HEK293T (cell line): ENCODE results near the gene NEDD9.

Experiments
- CTCF ChIA-PET: fragments of 350-600 bp; formaldehyde crosslinking; extraction: SDS; loops from one replicate; lab custom pipeline; 2021; ENCODE audit warnings: antibody characterized with exemption, inconsistent platforms; lab: Yijun Ruan, JAX
- POLR2A ChIA-PET: fragments of 350-600 bp; formaldehyde crosslinking; extraction: SDS; loops from one replicate; lab custom pipeline; 2020; ENCODE audit warnings: antibody characterized with exemption, inconsistent platforms; lab: Yijun Ruan, JAX
- DNase-seq: peaks from one replicate; pipeline ENCODE4 v3.0.0; 2012; ENCODE audit warnings: mixed read lengths; ENCODE audit errors: extremely low spot score
- ARNT ChIP-seq: fragments of 450-650 bp; IDR thresholded peaks from 2 replicates; pipeline ENCODE4 v1.6.1; 2017; ENCODE audit warnings: mild to moderate bottlenecking
- BHLHE40 ChIP-seq: fragments of 450-650 bp; IDR thresholded peaks from 2 replicates; pipeline ENCODE4 v1.6.1; 2016; ENCODE audit warnings: mild to moderate bottlenecking, moderate library complexity, borderline replicate concordance
- CTBP1 ChIP-seq: fragments of 450-650 bp; IDR thresholded peaks from 2 replicates; pipeline ENCODE4 v1.6.1; 2016; ENCODE audit warnings: borderline replicate concordance
- ELF4 ChIP-seq: fragments of 450-650 bp; IDR thresholded peaks from 2 replicates; pipeline ENCODE4 v1.6.1; 2017; ENCODE audit warnings: antibody characterized with exemption
- FOXA1 ChIP-seq: fragments of 450-650 bp; IDR thresholded peaks from 2 replicates; pipeline ENCODE4 v1.6.1; 2016; ENCODE audit warnings: mild to moderate bottlenecking
- FOXK2 ChIP-seq: fragments of 450-650 bp; IDR thresholded peaks from 2 replicates; pipeline ENCODE4 v1.6.1; 2016; ENCODE audit warnings: mild to moderate bottlenecking
- FOXM1 ChIP-seq: fragments of 450-650 bp; IDR thresholded peaks from 2 replicates; pipeline ENCODE4 v1.6.1; 2017; ENCODE audit warnings: mild to moderate bottlenecking, borderline replicate concordance
- HDGF ChIP-seq: fragments of 450-650 bp; IDR thresholded peaks from 2 replicates; pipeline ENCODE4 v1.6.1; 2017; ENCODE audit warnings: antibody characterized with exemption, borderline replicate concordance
- L3MBTL2 ChIP-seq: fragments of 450-650 bp; conservative IDR thresholded peaks from 2 replicates; pipeline ENCODE4 v1.6.1; 2016; ENCODE audit warnings: mild to moderate bottlenecking
- LEF1 ChIP-seq: fragments of 450-650 bp; IDR thresholded peaks from 2 replicates; pipeline ENCODE4 v1.6.1; 2017; ENCODE audit warnings: mild to moderate bottlenecking, borderline replicate concordance
- NFRKB ChIP-seq: fragments of 450-650 bp; IDR thresholded peaks from 2 replicates; pipeline ENCODE4 v1.6.1; 2016; ENCODE audit warnings: mild to moderate bottlenecking, moderate library complexity
- SP1 ChIP-seq: fragments of 450-650 bp; IDR thresholded peaks from 2 replicates; pipeline ENCODE4 v1.6.1; 2017
- SUZ12 ChIP-seq: fragments of 450-650 bp; IDR thresholded peaks from 2 replicates; pipeline ENCODE4 v1.6.1; 2016; ENCODE audit warnings: mild to moderate bottlenecking
- TARDBP ChIP-seq: fragments of 450-650 bp; IDR thresholded peaks from 2 replicates; pipeline ENCODE4 v1.6.1; 2016
- ZNF384 ChIP-seq: fragments of 450-650 bp; IDR thresholded peaks from 2 replicates; pipeline ENCODE4 v1.6.1; 2016
- TF ChIP-seq, protein P1 (sequence below): fragments of 450-650 bp; IDR thresholded peaks from 2 replicates; pipeline ENCODE4 v1.6.1; 2016

The NEDD9 gene

GRCh38 chr6:11223286-11223864 lies 9.1 kb downstream of the NEDD9 start:
- ChIA-PET POLR2A (no interaction called here), CTCF (interaction anchor here (0.6 kb wide), 1 partner anchor 19 kb away, joined by 4 read pairs; no protein-coding TSS in a partner anchor)
- no peak for DNase-seq
- TF ChIP-seq, protein P1, sequence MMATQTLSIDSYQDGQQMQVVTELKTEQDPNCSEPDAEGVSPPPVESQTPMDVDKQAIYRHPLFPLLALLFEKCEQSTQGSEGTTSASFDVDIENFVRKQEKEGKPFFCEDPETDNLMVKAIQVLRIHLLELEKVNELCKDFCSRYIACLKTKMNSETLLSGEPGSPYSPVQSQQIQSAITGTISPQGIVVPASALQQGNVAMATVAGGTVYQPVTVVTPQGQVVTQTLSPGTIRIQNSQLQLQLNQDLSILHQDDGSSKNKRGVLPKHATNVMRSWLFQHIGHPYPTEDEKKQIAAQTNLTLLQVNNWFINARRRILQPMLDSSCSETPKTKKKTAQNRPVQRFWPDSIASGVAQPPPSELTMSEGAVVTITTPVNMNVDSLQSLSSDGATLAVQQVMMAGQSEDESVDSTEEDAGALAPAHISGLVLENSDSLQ = no peak
- TF ChIP-seq ELF4 (no peak), ZNF384 (no peak), FOXK2 (no peak), TARDBP (no peak), BHLHE40 (no peak), HDGF (no peak), L3MBTL2 (no peak), SP1 (no peak)

DNA sequence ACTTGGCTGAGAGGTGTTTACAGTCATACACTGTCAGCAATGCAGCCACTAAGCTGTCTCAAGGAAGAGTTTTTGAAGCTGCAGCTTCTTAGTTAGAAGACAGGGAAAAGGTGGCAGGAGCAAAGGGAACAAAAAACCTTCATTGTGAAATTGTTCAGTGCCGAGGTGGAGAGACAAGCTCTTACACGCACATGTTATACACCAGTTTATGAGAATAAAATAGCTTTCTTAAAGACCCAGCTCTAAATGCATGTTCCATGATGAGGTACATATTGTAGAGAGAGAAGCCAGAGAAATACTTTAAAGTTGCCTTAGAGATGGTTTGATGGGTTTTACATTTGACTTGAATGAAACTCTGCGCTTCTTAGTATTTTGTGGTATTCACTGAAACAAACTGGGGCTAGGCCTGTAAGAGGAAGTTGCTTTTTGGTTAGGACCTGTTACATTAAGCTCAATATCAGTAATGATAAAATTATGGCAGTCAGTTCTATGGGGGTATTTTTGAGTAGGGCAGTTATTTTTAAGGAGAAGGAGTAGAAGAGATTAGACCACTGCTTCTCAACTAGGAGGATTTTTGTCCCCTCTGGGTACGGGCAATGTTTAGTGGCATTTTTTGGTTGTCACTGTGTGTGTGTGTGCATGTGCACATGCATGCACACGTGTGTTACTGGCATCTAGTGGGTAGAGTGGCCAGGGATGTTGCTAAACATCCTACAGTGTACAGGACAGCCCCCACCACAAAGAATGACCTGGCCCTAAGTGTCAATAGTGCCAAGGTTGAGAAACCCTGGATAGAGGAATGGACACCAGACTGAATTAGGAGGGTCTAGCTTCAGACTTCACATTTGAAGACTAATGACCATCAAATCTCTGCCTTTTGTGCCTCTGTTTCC lies 9.8 kb downstream of the NEDD9 start:
- TF ChIP-seq FOXA1 = no peak
- no peak for TF ChIP-seq ELF4
- TF ChIP-seq SUZ12 = no peak
- no peak for TF ChIP-seq FOXM1
- TF ChIP-seq FOXK2 = no peak
- no peak for TF ChIP-seq HDGF
- TF ChIP-seq BHLHE40 = no peak
- TF ChIP-seq LEF1 = no peak
- TF ChIP-seq SP1 = no peak
- TF ChIP-seq NFRKB = no peak
- no peak for TF ChIP-seq ZNF384
- ChIA-PET POLR2A (interaction anchor here (1.6 kb wide), 1 partner anchor 10 kb away, joined by 3 read pairs; the partner anchor contains the start of gene NEDD9), CTCF (interaction anchor here (0.9 kb wide), 1 partner anchor 16 kb away, joined by 3 read pairs; no protein-coding TSS in a partner anchor)
- DNase-seq = no peak

DNA sequence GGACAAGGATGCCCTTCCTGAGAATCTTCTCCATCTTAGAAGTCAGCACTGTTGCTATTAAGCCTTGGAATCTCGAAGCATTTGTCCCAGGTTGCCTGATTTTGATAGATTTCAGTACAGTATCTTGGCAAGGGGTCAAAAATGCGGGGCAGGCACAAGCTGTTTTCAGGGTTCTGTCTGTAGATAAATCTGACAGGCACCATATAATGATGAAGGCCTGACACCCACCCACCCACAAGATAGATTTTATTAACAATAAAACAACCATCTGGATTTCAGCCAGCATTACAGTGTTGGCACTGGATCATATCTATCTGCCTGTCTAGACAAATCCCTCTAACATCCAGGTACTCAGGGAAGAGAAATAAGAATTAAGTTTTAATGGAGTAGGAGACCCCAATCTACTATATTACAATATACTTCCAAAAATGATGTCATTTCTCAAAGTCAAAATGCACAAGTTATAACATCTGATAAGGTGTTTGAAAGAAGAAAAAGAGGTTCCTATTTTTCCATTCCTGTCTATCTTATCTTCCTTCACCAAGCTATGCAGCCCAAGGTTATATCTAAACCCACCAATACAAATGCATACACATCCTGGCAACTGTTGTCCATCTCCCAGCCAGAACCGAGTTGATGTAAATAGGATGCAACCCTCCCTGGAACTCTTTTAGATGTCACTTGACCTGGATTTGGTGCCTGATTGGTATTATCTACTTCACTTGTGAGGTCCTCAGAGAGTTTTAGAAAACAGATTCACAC lies 10.7 kb downstream of the NEDD9 start:
- ChIA-PET POLR2A (interaction anchor here (1.6 kb wide), 1 partner anchor 11 kb away, joined by 3 read pairs; the partner anchor contains the start of gene NEDD9), CTCF (interaction anchor here (0.6 to 0.9 kb wide), 2 partner anchors 15 to 19 kb away, joined by 3 read pairs; no protein-coding TSS in a partner anchor)
- DNase-seq = no peak
- TF ChIP-seq SUZ12 = no peak
- no peak for TF ChIP-seq ELF4
- TF ChIP-seq FOXA1 = no peak
- TF ChIP-seq ZNF384 = no peak
- TF ChIP-seq NFRKB = no peak
- no peak for TF ChIP-seq LEF1
- no peak for TF ChIP-seq CTBP1
- TF ChIP-seq L3MBTL2 = no peak
- no peak for TF ChIP-seq FOXM1
- TF ChIP-seq ARNT = no peak
- TF ChIP-seq FOXK2 = no peak
- no peak for TF ChIP-seq BHLHE40
- no peak for TF ChIP-seq SP1
- TF ChIP-seq TARDBP = no peak
- TF ChIP-seq, protein P1 = no peak
- TF ChIP-seq HDGF = no peak

GRCh38 chr6:11219400-11219834 lies 13.1 kb downstream of the NEDD9 start:
- ChIA-PET POLR2A (no interaction called here), CTCF (no interaction called here)
- TF ChIP-seq ELF4 = no peak
- no peak for DNase-seq

GRCh38 chr6:11218538-11219399 lies 13.7 kb downstream of the NEDD9 start:
- CTCF ChIA-PET = no interaction called here
- TF ChIP-seq HDGF = no peak
- TF ChIP-seq FOXK2 = no peak
- TF ChIP-seq, protein P1 = no peak
- TF ChIP-seq L3MBTL2 = no peak
- TF ChIP-seq SP1 = no peak
- TF ChIP-seq SUZ12 = no peak
- TF ChIP-seq CTBP1 = no peak
- TF ChIP-seq ELF4 = no peak
- TF ChIP-seq FOXA1 = no peak
- no peak for TF ChIP-seq ARNT
- TF ChIP-seq BHLHE40 = no peak
- no peak for TF ChIP-seq TARDBP
- TF ChIP-seq ZNF384 = no peak
- no peak for TF ChIP-seq LEF1
- no peak for TF ChIP-seq FOXM1
- POLR2A ChIA-PET = interaction anchor here (1.3 kb wide), 1 partner anchor 16 kb away, joined by 3 read pairs; no protein-coding TSS in a partner anchor
- DNase-seq = no peak
